HepG2 (cell line): ENCODE results near the gene PGS1. TPM values are rescaled to one million over a fixed set of nuclear protein-coding genes. Genes with fewer than 3 reads are reported as not detected.

Source experiments
- ATF5 ChIP-seq: sonication (generic); formaldehyde crosslinking; IDR thresholded peaks from 2 replicates; pipeline ENCODE4 v1.4.0; 2020; ENCODE audit warnings: mild to moderate bottlenecking, low read depth, missing genetic modification reagents
- CCDC6 ChIP-seq: sonication (generic); formaldehyde crosslinking; IDR thresholded peaks from 2 replicates; pipeline ENCODE4 v1.8.1; 2022; ENCODE audit warnings: mild to moderate bottlenecking, missing genetic modification reagents, moderate library complexity
- EZH2 ChIP-seq: conservative IDR thresholded peaks from 2 replicates; pipeline ENCODE4 v1.6.1; 2012; ENCODE audit warnings: mild to moderate bottlenecking, low read depth, low read length, moderate library complexity
- KDM2A ChIP-seq: sonication (generic); formaldehyde crosslinking; IDR thresholded peaks from 2 replicates; pipeline ENCODE4 v1.4.0; 2020; ENCODE audit warnings: low read depth, missing genetic modification reagents, borderline replicate concordance
- KLF6 ChIP-seq: IDR thresholded peaks from 2 replicates; pipeline ENCODE4 v1.8.0; 2016; ENCODE audit warnings: missing biosample characterization, missing genetic modification reagents
- MAZ ChIP-seq, 2 experiments: sonication (generic) in 1 of 2; formaldehyde crosslinking in 1 of 2; IDR thresholded peaks; 2 replicates each; pipeline versions ENCODE4 v1.5.0 to v1.6.1; 2012 to 2020; ENCODE audit warnings: low read depth in 2 of 2, mild to moderate bottlenecking in 2 of 2, borderline replicate concordance in 1 of 2, improper control_type of control experiment in 1 of 2, low read length in 1 of 2, missing genetic modification reagents in 1 of 2, moderate library complexity in 1 of 2
- MXD1 ChIP-seq: sonication (generic); formaldehyde crosslinking; IDR thresholded peaks from 2 replicates; pipeline ENCODE4 v1.4.0; 2020; ENCODE audit warnings: mild to moderate bottlenecking, missing genetic modification reagents
- PAWR ChIP-seq: sonication (generic); formaldehyde crosslinking; IDR thresholded peaks from 2 replicates; pipeline ENCODE4 v1.4.0; 2020; ENCODE audit warnings: missing genetic modification reagents, mild to moderate bottlenecking, borderline replicate concordance
- REXO4 ChIP-seq: sonication (generic); formaldehyde crosslinking; IDR thresholded peaks from 2 replicates; pipeline ENCODE4 v1.8.0; 2022; ENCODE audit warnings: missing genetic modification reagents, mild to moderate bottlenecking, borderline replicate concordance
- RFX3 ChIP-seq: IDR thresholded peaks from 2 replicates; pipeline ENCODE4 v1.6.1; 2016; ENCODE audit warnings: missing biosample characterization, missing genetic modification reagents
- RFXANK ChIP-seq: IDR thresholded peaks from 2 replicates; pipeline ENCODE4 v1.6.1; 2016
- SIN3A ChIP-seq: IDR thresholded peaks from 2 replicates; pipeline ENCODE4 v1.6.1; 2011; ENCODE audit warnings: low read depth, mild to moderate bottlenecking, control low read depth, low read length, borderline replicate concordance
- ZBTB21 ChIP-seq: sonication (generic); formaldehyde crosslinking; IDR thresholded peaks from 2 replicates; pipeline ENCODE4 v1.4.0; 2020; ENCODE audit warnings: missing genetic modification reagents
- ZFP41 ChIP-seq: sonication (generic); formaldehyde crosslinking; IDR thresholded peaks from 2 replicates; pipeline ENCODE4 v1.4.0; 2020; ENCODE audit warnings: mild to moderate bottlenecking, missing genetic modification reagents, borderline replicate concordance
- ZMAT5 ChIP-seq: sonication (generic); formaldehyde crosslinking; IDR thresholded peaks from 2 replicates; pipeline ENCODE4 v1.5.0; 2020; ENCODE audit warnings: mild to moderate bottlenecking, low read depth, missing genetic modification reagents, borderline replicate concordance
- ZNF205 ChIP-seq: IDR thresholded peaks from 2 replicates; pipeline ENCODE4 v1.6.1; 2018; ENCODE audit warnings: missing biosample characterization, missing genetic modification reagents
- ZNF34 ChIP-seq: sonication (generic); formaldehyde crosslinking; IDR thresholded peaks from 2 replicates; pipeline ENCODE4 v1.4.0; 2020; ENCODE audit warnings: mild to moderate bottlenecking, missing genetic modification reagents, borderline replicate concordance
- ZNF382 ChIP-seq: sonication (generic); formaldehyde crosslinking; IDR thresholded peaks from 2 replicates; pipeline ENCODE4 v1.5.0; 2020; ENCODE audit warnings: missing genetic modification reagents, mild to moderate bottlenecking, borderline replicate concordance
- ZNF710 ChIP-seq: sonication (generic); formaldehyde crosslinking; IDR thresholded peaks from 2 replicates; pipeline ENCODE4 v1.5.0; 2020; ENCODE audit warnings: mild to moderate bottlenecking, missing genetic modification reagents, borderline replicate concordance
- polyA plus RNA-seq, 8 experiments: library from polyadenylated mRNA; depleted of rRNA in 3 of 8; stranded (reverse) in 7 of 8; unstranded in 1 of 8; fragments of >200 nt; fragmentation: Illumina TruSeq in 4 of 8; extraction: Trizol in 4 of 8; gene quantifications; 2 replicates each; pipeline versions ENCODE4 v1.2.1 to v1.2.3, GENCODE V29; 2011 to 2016; ENCODE audit warnings: low read depth in 4 of 8, missing spikeins in 1 of 8, mixed read lengths in 1 of 8; ENCODE audit not compliant: insufficient read depth in 1 of 8
- total RNA-seq, 5 experiments: library from RNA; depleted of rRNA; stranded (reverse); fragments of >200 nt; fragmentation: Illumina TruSeq; extraction: Trizol; gene quantifications; 2 replicates each; pipeline ENCODE4 v1.2.3, GENCODE V29; 2016; ENCODE audit warnings: low read depth in 1 of 5
- TF ChIP-seq, protein P1 (sequence below): sonication (generic); formaldehyde crosslinking; IDR thresholded peaks from 2 replicates; pipeline ENCODE4 v1.5.0; 2020; ENCODE audit warnings: mild to moderate bottlenecking, missing genetic modification reagents

The PGS1 gene
- total and polyA plus RNA-seq, 2 of the 13 experiments (the other 11 are each of a cell fraction or from before 2014, with no cell fraction given) = 25.9 to 31.5 TPM

DNA sequence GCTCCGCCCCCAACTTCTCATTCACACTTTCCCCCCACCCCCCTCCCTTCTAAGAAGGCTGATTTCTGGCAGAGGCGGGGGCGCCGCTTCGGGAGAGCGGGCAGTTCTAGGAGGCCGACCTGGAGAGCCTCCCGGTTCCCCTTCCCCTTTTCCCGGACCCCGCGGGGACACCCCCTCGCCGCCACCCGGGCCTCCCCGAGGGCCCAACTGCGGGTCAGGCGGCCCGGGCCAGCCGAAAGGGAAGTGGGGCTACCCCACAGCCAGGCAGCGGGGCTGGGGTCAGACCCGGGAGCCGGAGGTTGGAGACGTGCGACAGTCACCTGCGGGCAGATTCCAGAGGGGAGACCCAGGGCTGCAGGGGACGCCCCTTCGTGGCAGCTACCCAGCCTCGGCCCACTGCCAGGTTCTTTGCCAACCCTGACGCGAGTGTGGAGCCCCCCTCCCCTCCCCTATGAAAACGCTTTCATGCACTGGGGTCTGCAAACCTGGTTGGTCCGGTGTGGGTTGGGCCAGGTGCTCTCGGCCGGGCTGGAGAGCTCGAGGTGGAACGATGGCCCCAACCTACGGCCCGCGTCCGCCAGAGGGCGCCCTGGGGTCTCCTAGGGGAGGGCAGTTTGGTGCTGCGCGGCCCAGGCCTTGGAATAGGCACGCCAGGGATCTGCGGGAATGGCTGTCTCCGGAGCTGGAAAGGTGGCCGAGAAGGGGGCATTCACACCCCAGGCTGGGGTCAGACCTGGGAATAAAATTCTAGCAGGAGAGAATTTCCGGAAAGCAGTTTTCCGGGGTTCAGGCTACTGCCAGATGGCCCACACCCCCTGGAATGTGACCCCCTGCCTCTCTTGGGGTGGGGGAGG, 17.9 kb upstream of the PGS1 start (continued):
- peak; percentile 92; the same call in 1 of the 2 replicates for TF ChIP-seq MAZ (IDR thresholded peaks at IDR 0.05; ENCODE audit: borderline replicate concordance, low read depth, low read length)
- TF ChIP-seq MAZ (CRISPR knock-in tag; IDR thresholded peaks at IDR 0.05; ENCODE audit: low read depth) = peak; percentile 88
- no peak for TF ChIP-seq ATF5
- TF ChIP-seq ZMAT5 = no peak
- peak; percentile 81; the same call in 1 of the 2 replicates for TF ChIP-seq ZNF205
- no peak for TF ChIP-seq CCDC6 (CRISPR knock-in tag)
- TF ChIP-seq MXD1 = peak; percentile 45; the same call in 1 of the 2 replicates
- TF ChIP-seq PAWR (CRISPR knock-in tag) = no peak
- TF ChIP-seq KLF6 (CRISPR knock-in tag) = peak; percentile 52; the same call in 1 of the 2 replicates
- no peak for TF ChIP-seq ZFP41 (CRISPR knock-in tag)
- no peak for TF ChIP-seq ZNF382 (CRISPR knock-in tag)
- TF ChIP-seq RFX3 (CRISPR knock-in tag) = no peak
- TF ChIP-seq RFXANK = no peak
- TF ChIP-seq EZH2 = no peak
- TF ChIP-seq ZNF710 (CRISPR knock-in tag) = peak; percentile 76; the same call in 1 of the 2 replicates
- no peak for TF ChIP-seq ZBTB21 (CRISPR knock-in tag)
- TF ChIP-seq SIN3A = no peak
- TF ChIP-seq, protein P1, sequence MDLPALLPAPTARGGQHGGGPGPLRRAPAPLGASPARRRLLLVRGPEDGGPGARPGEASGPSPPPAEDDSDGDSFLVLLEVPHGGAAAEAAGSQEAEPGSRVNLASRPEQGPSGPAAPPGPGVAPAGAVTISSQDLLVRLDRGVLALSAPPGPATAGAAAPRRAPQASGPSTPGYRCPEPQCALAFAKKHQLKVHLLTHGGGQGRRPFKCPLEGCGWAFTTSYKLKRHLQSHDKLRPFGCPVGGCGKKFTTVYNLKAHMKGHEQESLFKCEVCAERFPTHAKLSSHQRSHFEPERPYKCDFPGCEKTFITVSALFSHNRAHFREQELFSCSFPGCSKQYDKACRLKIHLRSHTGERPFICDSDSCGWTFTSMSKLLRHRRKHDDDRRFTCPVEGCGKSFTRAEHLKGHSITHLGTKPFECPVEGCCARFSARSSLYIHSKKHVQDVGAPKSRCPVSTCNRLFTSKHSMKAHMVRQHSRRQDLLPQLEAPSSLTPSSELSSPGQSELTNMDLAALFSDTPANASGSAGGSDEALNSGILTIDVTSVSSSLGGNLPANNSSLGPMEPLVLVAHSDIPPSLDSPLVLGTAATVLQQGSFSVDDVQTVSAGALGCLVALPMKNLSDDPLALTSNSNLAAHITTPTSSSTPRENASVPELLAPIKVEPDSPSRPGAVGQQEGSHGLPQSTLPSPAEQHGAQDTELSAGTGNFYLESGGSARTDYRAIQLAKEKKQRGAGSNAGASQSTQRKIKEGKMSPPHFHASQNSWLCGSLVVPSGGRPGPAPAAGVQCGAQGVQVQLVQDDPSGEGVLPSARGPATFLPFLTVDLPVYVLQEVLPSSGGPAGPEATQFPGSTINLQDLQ (CRISPR knock-in tag) = no peak
- TF ChIP-seq REXO4 (CRISPR knock-in tag) = no peak
- peak; percentile 95 for TF ChIP-seq KDM2A
- no peak for TF ChIP-seq ZNF34 (CRISPR knock-in tag)
